ENCODE data around the gene EXT2. TPM values are rescaled to one million over a fixed set of nuclear protein-coding genes. Genes with fewer than 3 reads are reported as not detected.
A peak's percentile ranks its signal among the peaks of the same experiment; 100 is the strongest.

The EXT2 gene
- 142 TPM for total RNA-seq

DNA sequence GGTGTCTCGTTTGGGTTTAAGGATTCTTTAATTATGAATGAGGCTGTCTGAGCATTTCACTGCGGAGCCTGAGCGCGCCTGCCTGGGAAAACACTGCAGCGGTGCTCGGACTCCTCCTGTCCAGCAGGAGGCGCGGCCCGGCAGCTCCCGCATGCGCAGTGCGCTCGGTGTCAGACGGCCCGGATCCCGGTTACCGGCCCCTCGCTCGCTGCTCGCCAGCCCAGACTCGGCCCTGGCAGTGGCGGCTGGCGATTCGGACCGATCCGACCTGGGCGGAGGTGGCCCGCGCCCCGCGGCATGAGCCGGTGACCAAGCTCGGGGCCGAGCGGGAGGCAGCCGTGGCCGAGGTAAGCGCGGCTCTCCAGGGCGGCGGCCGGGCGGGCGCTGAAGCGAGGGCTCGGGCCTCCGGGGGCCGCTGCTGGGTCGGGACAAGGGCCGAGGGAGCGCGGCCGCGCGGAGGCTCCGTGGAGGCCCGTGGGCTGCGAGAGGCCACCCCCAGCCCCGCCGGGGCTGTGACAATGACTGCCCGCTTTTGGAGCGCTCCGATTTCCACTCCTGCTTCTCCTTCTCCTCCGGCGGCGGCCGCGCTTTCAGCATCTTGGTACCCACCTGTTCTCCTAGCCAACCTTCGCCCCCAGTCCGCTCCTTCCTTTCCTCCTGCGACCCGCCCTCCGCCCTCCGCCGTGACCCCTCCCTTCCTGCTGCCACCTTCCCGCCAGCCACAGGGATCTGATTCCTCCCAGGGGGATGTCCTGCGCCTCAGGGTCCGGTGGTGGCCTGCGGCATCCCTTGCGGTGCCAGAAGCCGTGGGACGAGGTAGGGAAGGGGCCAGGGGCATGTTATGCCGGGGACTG, at the start of gene EXT2:
Gene EXT2 (plus strand): TSS at position 173 of the 854 bp plus-strand sequence. CDS start 12,035 bp downstream, outside the sequence.
- DNase-seq (ENCODE audit: low spot score in 2 of 2) (peak; percentile 89 to 91), FAIRE-seq (no peak)

DNA sequence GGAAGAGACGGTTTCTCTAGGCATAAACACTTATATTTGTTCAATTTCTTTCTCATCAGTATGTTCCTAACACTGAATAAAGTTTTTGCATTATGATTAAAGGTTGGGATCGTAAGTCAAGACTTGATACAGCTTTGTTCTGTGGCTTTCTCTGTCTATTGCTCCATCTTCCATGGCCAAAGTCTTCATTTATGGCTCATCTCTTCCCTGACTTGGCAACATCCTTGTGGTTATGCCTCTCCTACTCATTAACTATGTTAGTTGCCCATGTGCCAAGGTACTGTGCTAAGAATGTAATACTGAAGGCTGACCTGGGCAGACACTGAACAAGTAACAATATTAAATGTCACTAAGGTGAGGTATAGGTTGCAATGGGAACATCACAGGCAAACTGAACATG, 49.3 kb upstream of the EXT2 start:
- DNase-seq (ENCODE audit: low spot score in 2 of 2), result no peak
- FAIRE-seq, result no peak

DNA sequence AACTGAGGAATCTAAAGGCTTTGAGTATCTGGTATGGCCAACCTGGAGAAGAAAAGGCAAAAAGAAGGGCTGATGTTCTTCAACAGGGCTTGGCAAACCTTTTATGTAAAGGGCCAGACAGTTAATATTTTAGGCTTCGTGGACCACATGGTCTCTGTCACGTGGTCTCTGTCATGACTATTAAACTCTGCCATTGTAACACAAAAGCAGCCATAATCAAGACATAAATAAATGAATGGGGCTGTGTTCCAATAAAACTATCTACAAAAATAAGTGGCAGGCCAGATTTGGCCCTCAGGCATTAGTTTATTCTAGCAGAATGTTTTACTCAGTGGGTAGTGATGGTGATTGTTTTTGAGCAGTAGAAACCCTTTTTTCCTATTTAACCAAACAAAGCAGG, 48.2 kb upstream of the EXT2 start:
- no peak for DNase-seq (ENCODE audit: low spot score in 2 of 2)
- no peak for FAIRE-seq

DNA sequence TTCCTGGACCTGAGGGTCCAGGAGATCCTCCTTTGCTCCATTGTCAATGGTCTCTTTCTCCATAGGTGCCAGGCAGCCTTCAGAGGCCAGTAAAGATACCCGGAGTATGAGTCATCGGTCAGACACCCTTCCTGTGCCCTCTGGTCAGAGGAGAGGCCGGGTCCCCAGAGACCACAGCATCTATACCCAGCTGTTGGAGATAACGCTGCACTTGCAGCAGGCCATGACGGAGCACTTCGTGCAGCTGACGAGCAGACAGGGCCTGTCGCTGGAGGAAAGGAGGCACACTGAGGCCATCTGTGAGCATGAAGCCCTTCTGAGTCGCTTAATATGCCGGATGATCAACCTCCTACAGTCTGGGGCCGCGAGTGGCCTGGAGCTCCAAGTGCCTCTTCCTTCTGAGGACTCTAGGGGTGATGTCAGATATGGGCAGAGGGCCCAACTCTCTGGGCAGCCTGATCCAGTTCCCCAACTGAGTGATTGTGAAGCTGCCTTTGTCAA, 47.5 kb upstream of the EXT2 start, which contains the start of gene ACCSL:
Gene ACCSL (plus strand): TSS at position 51 of the 501 bp plus-strand sequence. CDS start 56 bp downstream, at position 107.
- DNase-seq (ENCODE audit: low spot score in 2 of 2) (no peak), FAIRE-seq (no peak)

DNA sequence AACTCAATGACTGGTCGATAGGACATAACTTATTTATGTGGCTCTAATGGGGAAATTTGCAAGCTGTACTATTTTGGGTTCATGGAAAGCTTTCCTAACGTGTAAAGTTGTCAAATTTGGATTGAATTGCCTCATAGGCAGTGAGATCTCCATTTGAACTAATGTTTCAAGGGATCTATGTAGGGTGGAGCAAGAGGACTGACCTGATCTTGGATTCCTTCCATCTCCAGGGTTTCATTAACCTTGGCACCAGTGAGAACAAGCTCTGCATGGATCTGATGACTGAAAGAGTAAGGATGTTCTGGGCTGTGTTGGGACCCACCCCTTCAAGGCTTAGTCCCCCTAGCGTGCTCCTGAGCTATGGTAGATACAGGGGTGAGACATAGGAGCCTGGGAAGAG, 45.6 kb upstream of the EXT2 start:
- FAIRE-seq (no peak), DNase-seq (ENCODE audit: low spot score in 2 of 2) (no peak)

DNA sequence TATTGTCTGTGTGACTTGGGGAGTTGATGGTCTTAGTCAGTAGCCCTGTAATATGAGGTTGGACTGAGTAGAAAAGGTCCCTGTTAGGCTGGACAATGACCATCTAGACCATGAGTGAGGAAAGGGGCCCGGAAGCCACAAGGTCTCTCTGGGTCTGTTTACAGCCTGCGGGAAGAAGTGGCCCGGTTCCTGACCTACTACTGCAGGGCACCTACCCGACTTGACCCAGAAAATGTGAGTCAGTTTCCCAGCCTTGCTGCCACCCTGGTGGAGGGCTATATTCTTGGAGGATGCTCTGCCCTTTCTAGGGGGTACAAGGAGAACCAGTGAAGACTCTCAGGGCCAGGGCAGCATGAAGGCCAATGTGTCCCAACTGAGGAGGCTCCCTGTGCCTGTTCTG, 44.3 kb upstream of the EXT2 start:
- no peak for FAIRE-seq
- no peak for DNase-seq (ENCODE audit: low spot score in 2 of 2)

DNA sequence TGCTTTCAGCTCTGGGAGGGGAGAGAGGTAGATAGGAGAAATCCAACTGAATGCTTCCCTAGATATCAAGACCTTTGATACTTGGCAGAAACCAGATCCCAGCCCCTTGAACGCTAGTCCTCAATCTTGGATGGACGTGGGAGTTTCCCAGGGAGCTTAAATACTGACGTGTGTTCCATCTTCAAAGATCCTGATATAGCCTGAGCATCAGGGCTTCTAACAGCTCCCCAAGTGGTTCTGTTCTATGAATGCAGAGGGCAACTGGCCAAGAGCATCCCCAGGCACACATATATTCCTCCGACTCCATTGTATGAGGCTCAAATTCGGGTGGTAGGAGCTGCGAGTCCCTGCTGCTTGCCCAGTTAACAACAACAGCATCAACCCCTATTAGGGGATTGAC, 38.1 kb upstream of the EXT2 start:
- DNase-seq (ENCODE audit: low spot score in 2 of 2) (no peak), FAIRE-seq (no peak)

DNA sequence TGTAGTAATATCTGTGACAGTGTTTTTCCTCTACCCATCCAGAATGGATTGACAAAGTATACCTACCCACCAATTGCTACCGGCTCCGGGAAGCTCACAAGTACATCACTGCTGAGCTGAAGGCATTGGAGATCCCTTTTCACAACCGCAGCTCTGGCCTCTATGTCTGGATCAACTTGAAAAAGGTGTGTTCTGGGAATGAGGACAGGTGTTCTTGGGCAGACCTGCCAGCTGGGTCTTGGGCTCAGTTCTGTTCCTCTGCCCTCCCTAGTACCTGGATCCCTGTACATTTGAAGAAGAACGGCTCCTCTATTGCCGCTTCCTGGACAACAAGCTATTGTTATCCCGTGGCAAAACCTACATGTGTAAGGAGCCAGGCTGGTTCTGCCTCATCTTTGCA, 37.2 kb upstream of the EXT2 start:
- DNase-seq (ENCODE audit: low spot score in 2 of 2) (no peak), FAIRE-seq (no peak)

DNA sequence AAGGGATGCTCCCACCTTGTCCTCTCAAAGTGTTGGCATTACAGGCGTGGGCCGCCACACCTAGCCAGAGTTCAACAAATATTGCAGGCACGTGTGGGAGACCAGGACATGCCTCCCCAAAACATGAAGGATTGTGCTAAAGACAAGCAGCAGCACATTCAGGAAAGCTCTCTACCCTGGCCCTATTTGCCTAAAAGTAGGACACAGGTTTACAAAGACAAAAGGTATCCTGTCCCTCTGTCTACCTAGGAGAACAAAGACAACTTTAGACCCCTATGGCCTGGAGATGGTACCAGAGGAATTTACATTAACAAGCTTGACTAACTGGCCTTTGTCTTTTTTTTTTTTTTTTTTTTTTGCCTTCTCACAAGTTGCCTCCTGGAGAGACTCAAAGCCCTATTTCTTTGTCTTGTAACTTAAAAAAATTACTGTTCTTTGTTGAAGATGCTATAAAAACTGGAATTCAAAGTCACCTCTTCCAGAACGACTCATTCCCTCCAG, 30.3 kb upstream of the EXT2 start:
- FAIRE-seq (no peak), DNase-seq (ENCODE audit: low spot score in 2 of 2) (no peak)

DNA sequence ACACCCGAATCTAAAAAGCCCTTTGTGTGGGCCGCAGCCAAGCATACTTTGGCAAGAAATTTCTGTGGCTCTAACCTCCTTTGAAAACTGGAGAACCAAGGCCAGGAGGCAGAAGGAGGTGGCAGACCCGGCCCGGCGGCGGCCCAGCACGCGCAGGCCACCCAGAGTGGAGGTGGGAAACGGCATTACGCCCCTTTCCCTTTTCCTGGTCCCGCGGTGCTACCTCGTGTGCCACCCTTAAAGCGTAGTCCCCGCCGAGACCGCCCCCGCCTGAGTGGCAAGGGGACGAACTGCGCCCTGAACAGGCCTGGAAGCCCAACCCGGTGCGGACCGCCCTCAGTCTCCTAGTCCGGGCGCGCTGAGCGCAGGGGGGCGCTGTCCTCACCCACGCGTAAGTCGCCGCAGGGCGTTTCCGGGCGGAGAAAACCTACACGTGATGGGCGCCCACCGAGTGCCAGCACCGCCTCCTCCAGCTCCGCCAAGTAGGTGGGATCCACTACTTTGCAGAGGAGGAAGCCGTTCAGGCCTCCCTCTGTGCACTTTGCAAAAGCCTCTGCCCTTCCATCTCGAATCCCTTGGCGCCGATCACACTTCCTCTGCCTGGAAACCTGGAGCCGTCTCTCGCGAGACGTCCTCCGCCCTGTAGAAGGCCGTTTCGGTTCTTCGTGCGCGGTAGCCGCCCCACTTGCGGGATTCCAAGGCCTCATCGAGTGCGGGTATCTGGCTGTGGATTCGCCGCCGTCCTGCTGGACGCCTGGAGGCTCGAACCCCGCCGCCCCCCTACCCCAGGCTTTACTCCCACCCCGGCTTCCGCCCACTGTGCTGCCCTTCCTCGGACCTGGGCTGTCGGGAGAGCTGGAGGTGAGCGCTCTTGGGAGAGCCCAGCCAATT, 29.4 kb upstream of the EXT2 start, which contains the start of gene ACCS:
Gene ACCS (plus strand): TSS at position 430 of the 891 bp plus-strand sequence. CDS start 1,358 bp downstream, outside the sequence.
- FAIRE-seq (no peak), DNase-seq (ENCODE audit: low spot score in 2 of 2) (peak; percentile 68 to 85)

DNA sequence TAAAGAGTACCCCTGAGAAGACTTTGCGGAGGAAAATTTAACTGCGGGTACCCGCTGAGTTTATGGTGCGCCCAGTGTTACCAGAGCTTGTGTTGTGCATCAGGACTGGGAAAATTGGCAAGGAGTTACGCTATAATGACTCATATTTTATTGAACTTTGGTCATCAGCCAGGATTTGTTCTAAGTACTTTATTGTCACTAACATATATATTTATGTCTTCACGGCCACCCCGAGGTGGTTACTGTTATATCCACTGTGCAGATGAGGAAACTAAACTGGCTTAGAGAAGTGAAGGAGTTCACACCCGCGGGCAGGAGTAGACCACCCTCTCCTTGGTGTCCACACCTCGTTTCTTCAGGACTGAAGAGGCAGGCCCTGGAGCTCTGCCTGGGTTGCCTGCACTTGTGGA, 28.7 kb upstream of the EXT2 start:
- DNase-seq (ENCODE audit: low spot score in 2 of 2) (peak in 1 of 2 donors; percentile 50), FAIRE-seq (no peak)

DNA sequence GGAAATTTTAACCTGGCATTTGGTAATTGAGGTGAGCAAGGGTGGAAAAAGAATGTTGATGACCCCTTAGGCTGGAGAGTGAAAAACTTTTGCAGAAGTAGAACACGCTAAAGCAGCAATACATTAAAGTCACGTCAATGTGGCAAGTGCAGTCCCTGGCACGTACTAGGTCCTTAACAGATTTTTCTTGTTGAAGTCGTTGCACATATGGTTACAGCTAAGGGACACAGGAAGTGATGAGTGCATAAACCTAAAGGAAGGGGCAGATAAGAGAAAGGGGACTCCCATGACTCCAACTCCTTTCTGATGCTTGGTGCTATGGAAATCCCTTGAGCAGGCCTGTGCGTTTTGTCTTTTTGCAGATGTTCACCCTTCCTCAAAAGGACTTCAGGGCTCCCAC, 28.2 kb upstream of the EXT2 start:
- DNase-seq (ENCODE audit: low spot score in 2 of 2), result no peak
- no peak for FAIRE-seq

DNA sequence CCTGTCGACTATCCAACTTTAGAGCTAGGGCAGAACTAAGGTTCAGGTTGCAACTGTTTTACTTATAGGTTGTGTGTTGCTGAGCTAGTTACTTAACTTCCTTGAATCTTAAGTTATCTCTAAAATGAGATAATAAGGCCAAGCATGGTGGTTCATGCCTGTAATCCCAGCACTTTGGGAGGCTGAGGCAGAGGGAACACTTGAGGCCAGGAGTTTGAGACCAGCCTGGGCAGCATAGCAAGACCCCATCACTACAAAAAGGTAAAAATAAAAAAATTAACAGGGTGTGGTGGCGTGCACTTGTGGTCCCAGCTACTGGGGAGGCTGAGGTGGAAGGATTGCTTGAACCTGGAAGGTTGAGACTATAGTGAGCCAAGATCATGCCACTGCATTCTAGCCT, 27.3 kb upstream of the EXT2 start:
- DNase-seq (ENCODE audit: low spot score in 2 of 2), result no peak
- no peak for FAIRE-seq

DNA sequence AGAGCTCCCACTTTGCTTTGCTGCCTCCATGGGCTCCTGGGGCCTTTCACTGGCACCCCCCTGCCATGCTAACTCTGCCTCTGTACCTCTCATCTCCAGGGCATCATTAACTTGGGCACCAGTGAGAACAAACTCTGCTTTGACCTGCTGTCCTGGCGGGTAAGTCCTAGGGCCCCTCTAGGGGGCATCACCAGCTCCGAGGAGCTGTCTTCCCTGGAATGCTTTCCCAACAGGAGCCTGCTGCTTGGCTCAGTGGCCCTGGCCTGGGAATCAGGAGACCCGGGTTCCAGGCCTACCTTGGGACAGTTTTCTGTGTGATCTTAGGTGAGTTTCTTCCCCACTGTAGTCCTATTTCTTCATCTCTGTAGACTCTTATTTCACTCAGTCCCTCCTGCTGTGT, 24.3 kb upstream of the EXT2 start:
- no peak for DNase-seq (ENCODE audit: low spot score in 2 of 2)
- no peak for FAIRE-seq

DNA sequence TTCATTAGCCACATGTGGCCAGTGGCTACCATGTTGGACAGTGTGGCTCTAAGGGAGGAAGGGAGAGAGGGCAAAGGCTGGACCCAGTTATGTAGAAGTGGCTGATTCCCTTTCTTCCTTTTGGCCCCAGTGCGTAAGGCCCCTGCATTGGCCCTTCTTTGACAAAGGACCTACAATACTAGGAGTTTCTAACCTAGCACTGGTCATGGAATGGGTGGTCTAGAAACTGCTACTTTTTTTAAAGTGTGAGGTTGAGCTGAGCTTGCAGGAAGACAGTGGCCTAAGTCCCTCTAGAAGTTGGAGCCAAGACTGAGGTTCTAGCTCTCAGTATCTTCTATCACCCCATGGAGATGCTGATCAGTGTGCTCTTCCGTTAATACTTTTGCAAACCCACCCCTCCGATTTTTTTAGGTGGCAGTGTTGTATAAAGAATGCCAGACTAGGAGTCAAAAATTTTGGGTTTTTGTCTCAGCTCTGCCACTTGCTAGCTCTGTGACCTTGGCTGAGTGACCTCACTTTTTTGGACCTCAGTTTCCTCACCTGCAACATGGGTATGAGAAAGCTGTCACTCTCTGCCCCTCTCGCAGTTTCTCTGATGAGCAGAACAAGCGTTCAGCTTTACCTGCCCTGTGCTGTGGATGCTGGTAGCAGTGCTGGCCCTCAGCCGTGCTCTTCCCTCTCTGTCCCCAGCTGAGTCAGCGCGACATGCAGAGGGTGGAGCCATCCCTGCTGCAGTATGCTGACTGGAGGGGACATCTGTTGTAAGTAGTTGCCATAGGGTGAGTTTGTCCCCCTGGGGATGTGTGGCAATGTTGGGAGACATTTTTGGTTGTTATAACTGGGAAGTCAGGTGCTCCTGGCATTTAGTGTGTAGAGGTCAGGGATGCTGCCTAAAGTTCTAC, 22.5 kb upstream of the EXT2 start:
- FAIRE-seq, result no peak
- no peak for DNase-seq (ENCODE audit: low spot score in 2 of 2)

DNA sequence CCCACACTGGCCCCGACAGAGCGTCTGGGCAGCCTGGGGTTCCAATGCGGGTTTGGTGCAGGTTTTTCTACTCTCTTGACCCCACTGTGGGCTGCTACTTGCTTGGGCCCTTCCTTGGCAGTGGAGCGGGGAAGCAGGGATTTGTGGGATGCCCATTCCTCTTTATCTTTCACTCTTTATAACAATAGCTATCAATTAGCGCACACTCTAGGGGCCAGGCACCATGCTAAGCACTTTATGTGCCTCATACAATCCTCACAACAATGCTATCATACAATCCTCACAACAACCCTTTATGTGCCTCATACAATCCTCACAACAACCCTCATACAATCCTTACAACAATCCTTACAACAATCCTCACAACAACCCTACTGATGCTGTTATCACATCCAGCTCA, 16.7 kb upstream of the EXT2 start:
- FAIRE-seq (no peak), DNase-seq (ENCODE audit: low spot score in 2 of 2) (no peak)

DNA sequence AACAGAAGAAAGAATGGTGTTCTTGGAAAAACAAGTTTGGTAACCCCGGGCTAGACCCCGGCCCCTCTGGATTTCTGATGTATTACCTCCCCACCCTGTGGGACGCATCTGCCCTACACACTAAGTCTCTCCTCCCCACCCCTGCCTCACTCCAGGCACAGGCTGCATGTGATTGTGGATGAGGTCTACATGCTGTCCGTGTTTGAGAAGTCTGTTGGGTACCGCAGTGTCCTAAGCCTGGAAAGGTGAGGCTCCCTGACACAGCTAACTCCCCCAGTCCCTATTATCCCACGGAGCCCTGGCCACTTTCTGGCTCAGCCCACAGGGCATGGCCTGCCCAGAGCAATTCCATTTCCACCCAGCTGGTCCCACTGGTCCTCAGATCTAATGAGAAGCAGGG, 16.1 kb upstream of the EXT2 start:
- FAIRE-seq, result no peak
- DNase-seq (ENCODE audit: low spot score in 2 of 2), result no peak

DNA sequence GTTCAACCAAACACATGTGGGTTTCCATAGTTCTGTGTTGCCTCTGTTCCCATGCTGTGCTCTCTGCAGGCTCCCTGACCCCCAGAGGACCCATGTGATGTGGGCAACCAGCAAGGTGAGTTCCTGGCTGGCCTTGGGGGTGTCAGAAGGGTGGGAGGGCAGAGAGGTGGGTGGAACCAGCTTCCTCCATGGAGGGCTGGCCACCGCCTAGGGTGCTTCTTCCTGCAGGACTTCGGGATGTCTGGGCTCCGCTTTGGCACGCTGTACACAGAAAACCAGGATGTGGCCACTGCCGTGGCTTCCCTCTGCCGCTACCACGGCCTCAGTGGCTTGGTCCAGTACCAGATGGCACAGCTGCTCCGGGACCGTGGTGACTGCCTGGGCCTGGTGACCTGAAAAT, 14.5 kb upstream of the EXT2 start:
- FAIRE-seq, result no peak
- no peak for DNase-seq (ENCODE audit: low spot score in 2 of 2)

DNA sequence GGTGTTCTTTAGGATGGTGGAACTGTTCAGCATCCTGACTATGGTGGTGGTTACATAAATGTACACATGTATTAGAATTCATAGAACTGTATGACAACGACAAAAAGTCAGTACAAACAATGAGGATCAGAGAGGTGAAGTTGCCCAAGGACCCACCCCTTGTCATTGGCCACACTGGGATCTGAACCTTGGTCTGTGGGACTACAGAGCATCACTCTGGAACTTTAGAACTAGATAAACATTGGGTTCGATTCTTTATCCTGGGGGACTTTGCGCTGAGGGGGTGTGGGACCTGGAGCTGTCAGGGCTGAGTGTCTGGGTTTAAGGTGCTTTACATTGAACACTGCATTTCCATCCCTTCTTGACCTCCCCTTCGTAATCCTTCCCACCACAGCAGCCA, 12.8 kb upstream of the EXT2 start:
- DNase-seq (ENCODE audit: low spot score in 2 of 2) (no peak), FAIRE-seq (no peak)

DNA sequence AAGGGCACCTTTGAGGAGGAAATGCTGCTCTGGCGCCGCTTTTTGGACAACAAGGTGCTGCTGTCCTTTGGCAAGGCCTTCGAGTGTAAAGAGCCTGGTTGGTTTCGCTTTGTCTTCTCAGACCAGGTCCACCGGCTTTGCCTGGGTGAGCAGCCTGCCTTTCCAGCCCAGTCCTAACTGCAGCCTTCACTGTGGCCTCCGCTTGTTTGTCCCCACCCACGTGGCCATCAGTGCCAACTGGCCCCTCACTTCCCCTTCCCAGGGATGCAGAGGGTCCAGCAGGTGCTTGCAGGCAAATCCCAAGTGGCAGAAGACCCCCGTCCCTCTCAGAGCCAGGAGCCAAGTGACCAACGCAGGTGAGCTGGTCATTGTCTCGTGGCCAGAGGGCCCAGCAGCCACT, 12.0 kb upstream of the EXT2 start:
- DNase-seq (ENCODE audit: low spot score in 2 of 2) (no peak), FAIRE-seq (no peak)
